ENCODE measurements around the gene MN1. TPM values are rescaled to one million over a fixed set of nuclear protein-coding genes. Genes with fewer than 3 reads are reported as not detected.

The MN1 gene
- total RNA-seq, 1 experiment from 2014 or later, result 4.5 TPM

- 0 out of 2 replicates have a peak, but pooled peaks cover 5% of the 10 kb centered on the region for H3K9me3 ChIP-seq (replicated peaks)
- H3K27ac ChIP-seq, result no peak overlapping the region
- peaks cover 18% of the 10 kb centered on the region for H3K4me1 ChIP-seq (replicated peaks)
- H3K27me3 ChIP-seq (replicated peaks), result no peaks in the 10 kb centered on the region
- DNase-seq (ENCODE audit: low read depth in 1 of 2, low spot score in 2 of 2), result no peak
- H3K36me3 ChIP-seq, result no peaks in the 10 kb centered on the region; the same call in 1 of the 2 replicates
- no peak overlapping the region for H3K4me3 ChIP-seq
These were observed 37.6 kb upstream of the MN1 start for GRCh38 chr22:27839057-27839660.

GRCh38 chr22:27836181-27836580 is 34.6 kb upstream of the MN1 start:
- DNase-seq (ENCODE audit: low read depth in 1 of 2, low spot score in 2 of 2), result peak in 1 of 2 experiments; percentile 34
- 0 out of 2 replicates have a peak, but pooled peaks cover 5% of the 10 kb centered on the region for H3K9me3 ChIP-seq (replicated peaks)
- no peak overlapping the region for H3K4me3 ChIP-seq
- no peaks in the 10 kb centered on the region for H3K27me3 ChIP-seq (replicated peaks)
- H3K27ac ChIP-seq, result peak overlapping the region; percentile 81
- no peaks in the 10 kb centered on the region; the same call in 1 of the 2 replicates for H3K36me3 ChIP-seq
- H3K4me1 ChIP-seq (replicated peaks), result peaks cover 18% of the 10 kb centered on the region

GRCh38 chr22:27835446-27835845 is 33.9 kb upstream of the MN1 start:
- peaks cover 18% of the 10 kb centered on the region for H3K4me1 ChIP-seq (replicated peaks)
- H3K27ac ChIP-seq, result peak overlapping the region; percentile 81
- no peaks in the 10 kb centered on the region; the same call in 1 of the 2 replicates for H3K36me3 ChIP-seq
- peak; percentile 78 to 83 for DNase-seq (ENCODE audit: low read depth in 1 of 2, low spot score in 2 of 2)
- 0 out of 2 replicates have a peak, but pooled peaks cover 5% of the 10 kb centered on the region for H3K9me3 ChIP-seq (replicated peaks)
- H3K4me3 ChIP-seq, result no peak overlapping the region
- H3K27me3 ChIP-seq (replicated peaks), result no peaks in the 10 kb centered on the region

GRCh38 chr22:27834364-27835185 is 33.0 kb upstream of the MN1 start:
- no peaks in the 10 kb centered on the region for H3K27me3 ChIP-seq (replicated peaks)
- no peaks in the 10 kb centered on the region; the same call in 1 of the 2 replicates for H3K36me3 ChIP-seq
- H3K9me3 ChIP-seq (replicated peaks), result 0 out of 2 replicates have a peak, but pooled peaks cover 5% of the 10 kb centered on the region
- peaks cover 18% of the 10 kb centered on the region for H3K4me1 ChIP-seq (replicated peaks)
- H3K27ac ChIP-seq, result peak overlapping the region; percentile 81; the same call in 1 of the 2 replicates
- no peak overlapping the region for H3K4me3 ChIP-seq
- DNase-seq (ENCODE audit: low read depth in 1 of 2, low spot score in 2 of 2), result no peak

- Histone ChIP-seq H3K4me3 (no peak overlapping the region), H3K36me3 (no peaks in the 10 kb centered on the region; the same call in 1 of the 2 replicates), H3K27ac (no peak overlapping the region), H3K4me1 (replicated peaks) (peaks cover 18% of the 10 kb centered on the region), H3K9me3 (replicated peaks) (0 out of 2 replicates have a peak, but pooled peaks cover 5% of the 10 kb centered on the region), H3K27me3 (replicated peaks) (no peaks in the 10 kb centered on the region)
- DNase-seq (ENCODE audit: low read depth in 1 of 2, low spot score in 2 of 2), result no peak
These were observed 32.2 kb upstream of the MN1 start for GRCh38 chr22:27833803-27834202.

- no peaks in the 10 kb centered on the region for H3K27me3 ChIP-seq (replicated peaks)
- H3K4me3 ChIP-seq, result no peak overlapping the region
- no peak for DNase-seq (ENCODE audit: low read depth in 1 of 2, low spot score in 2 of 2)
- H3K36me3 ChIP-seq, result no peaks in the 10 kb centered on the region; the same call in 1 of the 2 replicates
- H3K4me1 ChIP-seq (replicated peaks), result peaks cover 18% of the 10 kb centered on the region
- no peak overlapping the region for H3K27ac ChIP-seq
- H3K9me3 ChIP-seq (replicated peaks), result 0 out of 2 replicates have a peak, but pooled peaks cover 3% of the 10 kb centered on the region
These were observed 31.1 kb upstream of the MN1 start for GRCh38 chr22:27832606-27833005.

GRCh38 chr22:27829620-27830019 is 28.1 kb upstream of the MN1 start:
- Histone ChIP-seq H3K4me3 (no peak overlapping the region), H3K9me3 (replicated peaks) (no peaks in the 10 kb centered on the region), H3K4me1 (replicated peaks) (no peaks in the 10 kb centered on the region; the same call in 1 of the 2 replicates), H3K27me3 (replicated peaks) (no peaks in the 10 kb centered on the region), H3K36me3 (no peaks in the 10 kb centered on the region; the same call in 1 of the 2 replicates), H3K27ac (no peak overlapping the region)
- DNase-seq (ENCODE audit: low read depth in 1 of 2, low spot score in 2 of 2), result no peak

GRCh38 chr22:27827604-27828587 is 26.3 kb upstream of the MN1 start:
- no peak overlapping the region for H3K27ac ChIP-seq
- H3K9me3 ChIP-seq (replicated peaks), result no peaks in the 10 kb centered on the region
- no peaks in the 10 kb centered on the region for H3K4me1 ChIP-seq (replicated peaks)
- no peaks in the 10 kb centered on the region for H3K36me3 ChIP-seq
- no peak for DNase-seq (ENCODE audit: low read depth in 1 of 2, low spot score in 2 of 2)
- no peaks in the 10 kb centered on the region for H3K27me3 ChIP-seq (replicated peaks)
- no peak overlapping the region for H3K4me3 ChIP-seq

- Histone ChIP-seq H3K4me1 (replicated peaks) (no peaks in the 10 kb centered on the region), H3K36me3 (no peaks in the 10 kb centered on the region), H3K27me3 (replicated peaks) (no peaks in the 10 kb centered on the region), H3K27ac (no peak overlapping the region), H3K9me3 (replicated peaks) (no peaks in the 10 kb centered on the region), H3K4me3 (no peak overlapping the region)
- DNase-seq (ENCODE audit: low read depth in 1 of 2, low spot score in 2 of 2), result no peak
These were observed 23.6 kb upstream of the MN1 start for GRCh38 chr22:27825174-27825573.

- H3K4me1 ChIP-seq (replicated peaks), result no peaks in the 10 kb centered on the region
- no peak overlapping the region for H3K27ac ChIP-seq
- no peak overlapping the region for H3K4me3 ChIP-seq
- no peaks in the 10 kb centered on the region for H3K27me3 ChIP-seq (replicated peaks)
- no peaks in the 10 kb centered on the region for H3K9me3 ChIP-seq (replicated peaks)
- no peak for DNase-seq (ENCODE audit: low read depth in 1 of 2, low spot score in 2 of 2)
- H3K36me3 ChIP-seq, result no peaks in the 10 kb centered on the region
These were observed 21.7 kb upstream of the MN1 start for GRCh38 chr22:27823221-27823620.

- Histone ChIP-seq H3K36me3 (no peaks in the 10 kb centered on the region), H3K9me3 (replicated peaks) (no peaks in the 10 kb centered on the region), H3K27ac (no peak overlapping the region), H3K4me1 (replicated peaks) (no peaks in the 10 kb centered on the region), H3K4me3 (no peak overlapping the region), H3K27me3 (replicated peaks) (no peaks in the 10 kb centered on the region)
- DNase-seq (ENCODE audit: low read depth in 1 of 2, low spot score in 2 of 2), result no peak
These were observed 19.6 kb upstream of the MN1 start for GRCh38 chr22:27820896-27821866.

GRCh38 chr22:27816552-27816951 is 15.0 kb upstream of the MN1 start:
- no peak overlapping the region for H3K4me3 ChIP-seq
- no peaks in the 10 kb centered on the region for H3K4me1 ChIP-seq (replicated peaks)
- H3K9me3 ChIP-seq (replicated peaks), result no peaks in the 10 kb centered on the region
- no peaks in the 10 kb centered on the region for H3K36me3 ChIP-seq
- DNase-seq (ENCODE audit: low read depth in 1 of 2, low spot score in 2 of 2), result no peak
- no peak overlapping the region for H3K27ac ChIP-seq
- H3K27me3 ChIP-seq (replicated peaks), result no peaks in the 10 kb centered on the region

Measured in SJSA1 (cell line).